HG02610 (cell line): ENCODE data around the gene SLC38A6.

Experiments used
- ATAC-seq: cut with Tn5 transposase; IDR thresholded peaks from one replicate; pipeline ENCODE4 v1.9.1; 2021; ENCODE audit warnings: mild to moderate bottlenecking, moderate library complexity; ENCODE audit not compliant: unreplicated experiment

Gene SLC38A6

GRCh38 chr14:61101803-61102548 lies 120.9 kb downstream of the SLC38A6 start:
- ATAC-seq = peak; percentile 19
